GM19025 (cell line): ENCODE measurements around the gene RHBG.
"Not testable (repeated sequence)": the region's sequence is repeated elsewhere in the genome, so short reads cannot be mapped to it uniquely, and the experiment has no call there.

ENCODE experiments used
- ATAC-seq: cut with Tn5 transposase; IDR thresholded peaks from one replicate; pipeline ENCODE4 v1.9.1; 2021; ENCODE audit warnings: mild to moderate bottlenecking, low read depth, moderate library complexity; ENCODE audit not compliant: unreplicated experiment

Gene RHBG

DNA sequence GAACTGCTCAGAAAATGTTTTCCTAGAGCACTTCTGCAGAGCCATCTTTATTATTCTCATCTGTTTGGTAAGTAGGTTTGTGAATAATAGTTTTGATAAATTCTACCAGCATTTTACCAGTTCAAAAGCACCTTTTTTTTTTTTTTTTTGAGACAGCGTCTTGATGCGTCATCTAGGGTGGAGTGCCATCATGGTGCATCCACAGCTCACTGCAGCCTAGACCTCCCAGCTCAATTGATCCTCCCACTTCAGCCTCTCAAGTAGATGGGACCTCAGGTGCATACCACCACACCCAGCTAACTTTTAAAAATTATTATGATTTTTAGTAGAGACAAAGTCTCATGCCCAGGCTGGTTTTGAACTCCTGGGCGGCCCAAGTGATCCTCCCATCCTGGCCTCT lies 9.8 kb upstream of the RHBG start:
- ATAC-seq = no peak

DNA sequence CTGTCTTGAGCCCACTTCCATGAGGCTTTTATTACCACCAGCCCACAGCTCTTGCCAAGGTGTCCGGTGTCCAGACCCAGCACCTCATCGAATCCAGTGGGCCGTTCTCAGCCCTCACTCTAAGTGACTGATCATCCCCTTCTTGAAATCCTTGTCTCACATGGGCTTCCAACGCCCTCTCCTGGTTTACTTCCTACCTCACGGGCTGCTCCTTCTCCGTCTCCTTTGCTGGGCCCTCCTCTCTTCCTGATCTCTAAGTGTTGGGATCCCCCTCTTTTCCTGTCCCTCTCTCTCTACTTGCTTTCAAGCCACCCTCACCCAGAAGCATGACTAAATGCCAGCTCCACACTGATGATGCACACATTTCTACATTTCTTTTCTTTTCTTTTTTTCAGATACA lies 9.0 kb upstream of the RHBG start:
- no peak for ATAC-seq

DNA sequence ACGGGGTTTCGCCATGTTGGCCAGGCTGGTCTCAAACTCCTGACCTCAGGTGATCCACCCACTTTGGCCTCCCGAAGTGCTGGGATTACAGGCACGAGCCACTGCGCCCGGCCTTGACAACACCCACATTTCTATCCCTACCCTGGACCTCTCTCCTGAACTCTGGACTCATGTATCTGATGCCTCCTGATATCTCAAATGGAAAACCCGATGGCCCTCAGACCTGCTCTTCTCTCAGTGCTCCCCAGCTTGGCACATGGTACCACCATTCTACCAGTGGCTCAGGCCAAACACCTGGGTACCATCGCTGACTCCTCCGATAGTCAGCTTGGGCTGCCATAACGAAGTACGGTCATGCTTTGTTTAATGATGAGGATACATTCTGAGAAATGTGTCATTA lies 8.5 kb upstream of the RHBG start:
- ATAC-seq = no peak

DNA sequence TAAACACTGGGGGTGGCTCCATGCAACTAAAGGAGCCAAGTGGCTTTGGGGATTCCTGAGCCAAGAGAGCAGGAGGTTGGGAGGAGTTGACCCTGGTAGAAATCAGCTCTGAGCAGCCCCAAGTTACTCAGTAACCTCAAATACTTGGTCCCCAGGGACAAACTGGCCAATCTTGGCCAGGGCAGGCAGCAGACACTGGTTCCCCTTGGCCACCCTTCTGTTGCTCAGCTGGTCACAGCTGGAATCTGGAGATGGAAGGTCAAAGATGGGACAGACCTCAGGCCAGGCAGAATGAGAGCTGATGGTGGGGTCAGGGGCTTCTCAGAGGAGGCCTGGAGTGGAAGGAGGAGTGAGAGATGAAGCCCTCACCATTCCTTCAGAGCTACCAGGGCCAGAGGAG lies 3.3 kb upstream of the RHBG start:
- ATAC-seq = no peak

DNA sequence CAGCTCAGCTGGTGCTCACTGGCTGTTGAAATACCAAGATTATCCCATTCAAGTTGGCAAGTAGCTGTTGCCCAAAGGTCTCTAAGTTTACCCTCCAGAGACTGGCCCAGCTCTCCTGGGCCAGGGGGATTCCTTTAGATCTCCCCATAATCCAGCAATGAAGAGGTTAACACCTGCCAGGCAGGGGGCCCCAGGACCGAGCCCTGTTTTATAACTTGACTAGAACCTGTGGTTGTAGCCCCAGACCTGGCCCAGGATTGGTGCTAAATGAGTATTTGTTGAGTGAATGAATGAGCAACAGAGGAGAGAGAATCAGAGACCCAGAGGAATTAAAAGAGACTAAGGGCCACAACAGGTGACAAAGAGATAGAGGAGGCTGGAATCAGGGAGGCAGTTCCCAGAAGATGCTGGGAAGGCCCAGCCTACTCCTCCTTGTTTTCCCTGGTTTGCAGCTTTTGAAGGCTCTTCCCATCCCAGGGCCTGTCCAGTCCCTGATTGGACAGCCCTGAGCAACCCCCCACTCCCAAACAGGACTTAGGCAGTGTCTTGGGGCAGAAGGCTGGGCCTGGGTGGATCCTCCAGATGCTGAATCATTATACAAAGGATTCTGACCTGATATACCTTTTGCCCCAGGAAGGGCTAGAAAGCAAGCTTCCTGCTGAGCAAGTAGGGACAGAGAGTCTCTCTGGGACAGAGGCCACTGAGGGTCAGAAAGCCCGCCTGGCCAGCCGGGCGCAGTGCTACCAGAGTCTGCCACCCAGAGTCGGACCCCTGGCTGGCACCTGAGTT lies 2.4 kb upstream of the RHBG start:
- no peak for ATAC-seq

DNA sequence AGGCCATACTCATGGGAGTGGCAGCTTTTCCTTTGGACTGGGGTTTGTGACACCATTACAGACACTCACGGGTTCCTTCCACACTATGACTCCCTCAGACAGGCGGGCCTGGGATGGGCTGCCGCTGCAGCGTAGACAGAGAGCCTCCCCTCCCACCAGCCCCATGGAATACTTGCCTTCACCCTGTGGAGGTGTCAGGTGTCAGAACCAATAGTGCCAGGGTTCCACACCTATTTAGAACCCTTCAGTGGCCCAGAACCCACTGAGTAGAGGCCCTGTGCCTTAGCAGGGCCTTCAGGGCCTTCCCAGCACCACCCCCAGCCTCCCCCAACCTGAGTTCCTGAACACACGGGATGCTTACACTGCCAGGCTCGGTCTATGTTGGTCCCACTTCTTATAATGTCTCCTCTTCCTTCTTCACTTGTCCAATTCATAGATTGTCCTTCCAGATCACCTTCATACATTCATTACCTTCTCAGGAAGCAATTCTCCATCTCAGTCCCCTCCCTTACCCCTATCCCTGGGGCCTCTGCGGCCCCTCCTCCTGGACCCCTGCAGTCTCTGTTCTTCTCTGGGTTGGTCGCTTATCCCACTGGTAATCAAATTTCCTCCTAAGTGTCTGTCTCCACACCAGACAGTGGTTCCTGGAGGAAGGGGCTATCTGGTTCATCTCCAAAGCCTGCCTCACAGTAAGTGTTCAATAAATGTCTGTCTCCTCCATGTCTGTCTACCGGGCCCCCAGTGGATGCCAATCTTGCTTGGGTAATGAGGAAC lies 1.4 kb upstream of the RHBG start:
- ATAC-seq = no peak

DNA sequence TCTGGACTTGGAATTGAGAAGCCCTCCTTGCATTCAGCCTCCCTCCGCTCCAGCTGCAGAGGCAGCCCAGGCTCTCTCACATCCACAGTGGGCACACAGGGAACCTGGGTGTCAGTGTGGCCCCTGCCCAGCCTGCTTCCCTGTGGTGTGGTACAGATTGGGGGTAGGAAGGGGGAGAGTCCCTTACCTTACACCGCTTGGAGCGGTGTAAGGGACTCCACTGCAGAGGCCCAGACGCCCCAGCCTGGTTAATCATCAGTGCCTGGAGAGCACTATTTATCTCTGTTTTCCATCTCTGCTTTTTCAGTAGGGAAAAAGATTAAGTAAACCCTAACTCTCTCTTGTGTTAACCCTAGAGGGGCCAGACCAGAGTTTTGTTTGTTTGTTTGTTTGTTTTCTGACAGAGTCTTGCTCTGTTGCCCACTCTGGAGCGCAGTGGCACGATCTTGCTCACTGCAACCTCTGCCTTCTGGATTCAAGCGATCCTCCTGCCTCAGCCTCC lies 803 bp upstream of the RHBG start:
- no peak for ATAC-seq

DNA sequence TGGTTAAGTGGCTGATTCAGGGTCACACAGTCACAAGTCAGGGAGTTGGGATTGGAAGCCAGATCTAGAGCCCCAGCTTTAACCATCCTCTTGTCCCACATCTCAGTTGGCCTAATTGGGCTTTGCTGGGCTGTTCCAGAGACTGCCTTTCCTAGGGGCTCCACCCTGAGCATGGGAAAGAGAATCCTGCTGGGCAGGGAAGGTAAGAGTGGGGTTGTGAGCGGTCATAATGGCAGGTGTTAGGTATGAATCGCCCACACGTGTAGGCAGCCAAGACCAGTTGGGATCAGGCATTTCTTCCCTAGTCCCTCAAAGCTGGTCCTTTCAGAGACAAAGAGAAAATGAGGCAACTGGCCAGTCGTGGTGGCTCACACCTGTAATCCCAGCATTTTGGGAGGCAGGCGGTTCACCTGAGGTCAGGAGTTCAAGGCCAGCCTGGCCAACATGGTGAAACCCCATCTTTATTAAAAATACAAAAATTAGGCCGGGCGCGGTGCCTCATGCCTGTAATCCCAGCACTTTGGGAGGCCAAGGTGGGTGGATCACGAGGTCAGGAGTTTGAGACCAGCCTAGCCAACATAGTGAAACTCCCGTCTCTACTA lies 775 bp downstream of the RHBG start:
- ATAC-seq = not testable (repeated sequence)

DNA sequence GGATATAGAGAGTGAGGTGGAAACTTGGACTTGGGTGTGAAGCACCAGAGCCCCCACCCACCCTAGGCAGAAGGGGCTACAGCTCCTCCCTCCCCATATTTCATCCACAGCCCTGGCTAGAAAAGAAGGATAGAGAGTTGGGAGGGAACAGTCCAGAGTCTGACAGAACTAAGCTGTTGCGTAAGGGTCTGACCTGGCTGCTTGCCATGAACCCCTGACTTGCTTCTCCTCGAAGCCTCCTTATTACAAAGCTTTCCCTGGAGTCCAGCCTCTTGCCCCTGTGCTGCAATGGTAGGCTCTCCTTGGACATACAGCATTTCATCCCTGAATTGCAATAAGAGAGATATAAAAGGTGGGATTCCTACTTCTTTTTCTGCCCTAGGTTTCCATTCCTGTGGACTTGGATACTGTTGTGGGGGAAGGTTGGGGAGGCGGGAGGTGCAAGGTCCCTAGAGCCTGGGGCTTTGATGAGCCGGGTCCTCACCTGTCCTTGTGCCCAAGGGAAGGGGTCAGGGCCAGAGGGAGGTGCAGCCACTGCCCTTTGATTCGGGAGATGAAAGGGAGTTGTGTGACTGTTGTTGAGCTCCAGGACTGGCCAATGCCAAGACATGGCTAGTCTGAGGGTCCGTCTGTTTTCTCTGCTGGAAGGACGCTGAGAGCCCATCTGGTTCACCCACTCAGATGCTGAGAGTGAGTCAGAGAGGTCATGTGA lies 2.7 kb downstream of the RHBG start:
- ATAC-seq = no peak

DNA sequence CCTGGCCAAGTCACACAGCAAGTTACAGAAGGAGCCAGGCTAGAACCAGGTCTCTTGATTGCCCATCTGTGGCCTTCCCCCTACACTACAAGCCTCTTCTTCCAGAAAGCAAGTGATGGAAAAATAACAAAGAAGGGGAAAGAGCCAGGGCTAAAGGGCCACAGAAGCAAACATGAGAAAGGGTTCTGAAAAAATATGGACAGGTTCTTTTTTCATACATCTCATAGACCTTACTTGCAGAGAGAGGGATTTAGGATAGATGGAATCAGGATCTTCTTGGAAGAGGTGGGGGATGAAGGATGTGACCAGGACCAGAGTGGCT lies 3.2 kb downstream of the RHBG start:
- ATAC-seq = no peak

DNA sequence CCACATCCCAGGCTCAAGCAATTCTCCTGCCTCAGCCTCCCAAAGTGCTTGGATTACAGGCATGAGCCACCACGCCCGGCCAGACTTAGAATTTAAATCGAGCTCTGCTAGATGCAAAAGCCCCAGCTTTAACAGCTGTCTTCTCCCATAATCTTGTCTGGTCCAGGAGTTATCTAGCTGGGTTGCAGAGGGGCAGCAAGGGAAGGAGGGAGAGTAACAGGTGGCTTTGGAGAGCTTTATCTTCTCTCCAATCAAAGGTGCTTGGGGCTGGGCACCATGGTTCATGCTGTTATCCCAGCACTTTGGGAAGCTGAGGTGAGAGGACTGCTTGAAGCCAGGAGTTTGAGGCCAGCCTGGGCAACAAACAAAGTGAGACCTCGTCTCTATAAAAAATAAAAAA lies 3.9 kb downstream of the RHBG start:
- no peak for ATAC-seq

DNA sequence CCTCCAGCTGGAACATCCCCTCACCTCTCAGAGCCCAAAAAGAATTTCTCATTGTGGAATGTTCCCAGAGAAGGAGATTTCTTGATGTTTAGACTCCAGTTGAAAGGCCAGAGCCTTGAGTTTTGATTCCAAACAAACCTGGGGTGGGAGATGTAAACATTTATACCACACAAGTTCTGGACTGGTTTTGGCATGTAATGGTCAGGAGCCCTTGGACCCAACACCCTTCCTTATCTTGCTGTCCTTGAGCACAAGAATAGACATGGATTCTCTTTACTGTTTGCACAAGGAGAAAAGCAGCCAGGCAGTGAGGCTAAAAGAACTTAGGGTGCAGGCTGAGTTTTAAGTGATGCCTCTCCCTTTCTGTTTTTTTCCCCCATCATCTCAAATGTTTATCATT lies 4.5 kb downstream of the RHBG start:
- no peak for ATAC-seq

DNA sequence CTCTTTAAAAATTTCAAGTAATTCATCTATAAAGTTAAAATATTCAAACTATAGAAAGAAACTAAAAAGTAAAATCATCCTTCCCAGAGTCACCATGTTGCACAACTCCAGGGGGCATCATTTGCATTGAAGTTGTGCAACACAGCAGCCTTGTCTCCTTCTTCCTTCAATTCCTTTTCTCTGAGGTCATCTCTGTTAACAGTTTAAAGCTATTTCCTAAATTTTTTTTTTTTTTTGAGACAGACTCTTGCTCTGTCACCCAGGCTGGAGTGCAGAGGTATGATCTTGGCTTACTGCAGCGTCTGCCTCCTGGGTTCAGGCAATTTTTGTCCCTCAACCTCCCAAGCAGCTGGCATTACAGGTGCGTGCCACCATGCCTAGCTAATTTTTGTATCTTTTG lies 7.1 kb downstream of the RHBG start:
- ATAC-seq = no peak

DNA sequence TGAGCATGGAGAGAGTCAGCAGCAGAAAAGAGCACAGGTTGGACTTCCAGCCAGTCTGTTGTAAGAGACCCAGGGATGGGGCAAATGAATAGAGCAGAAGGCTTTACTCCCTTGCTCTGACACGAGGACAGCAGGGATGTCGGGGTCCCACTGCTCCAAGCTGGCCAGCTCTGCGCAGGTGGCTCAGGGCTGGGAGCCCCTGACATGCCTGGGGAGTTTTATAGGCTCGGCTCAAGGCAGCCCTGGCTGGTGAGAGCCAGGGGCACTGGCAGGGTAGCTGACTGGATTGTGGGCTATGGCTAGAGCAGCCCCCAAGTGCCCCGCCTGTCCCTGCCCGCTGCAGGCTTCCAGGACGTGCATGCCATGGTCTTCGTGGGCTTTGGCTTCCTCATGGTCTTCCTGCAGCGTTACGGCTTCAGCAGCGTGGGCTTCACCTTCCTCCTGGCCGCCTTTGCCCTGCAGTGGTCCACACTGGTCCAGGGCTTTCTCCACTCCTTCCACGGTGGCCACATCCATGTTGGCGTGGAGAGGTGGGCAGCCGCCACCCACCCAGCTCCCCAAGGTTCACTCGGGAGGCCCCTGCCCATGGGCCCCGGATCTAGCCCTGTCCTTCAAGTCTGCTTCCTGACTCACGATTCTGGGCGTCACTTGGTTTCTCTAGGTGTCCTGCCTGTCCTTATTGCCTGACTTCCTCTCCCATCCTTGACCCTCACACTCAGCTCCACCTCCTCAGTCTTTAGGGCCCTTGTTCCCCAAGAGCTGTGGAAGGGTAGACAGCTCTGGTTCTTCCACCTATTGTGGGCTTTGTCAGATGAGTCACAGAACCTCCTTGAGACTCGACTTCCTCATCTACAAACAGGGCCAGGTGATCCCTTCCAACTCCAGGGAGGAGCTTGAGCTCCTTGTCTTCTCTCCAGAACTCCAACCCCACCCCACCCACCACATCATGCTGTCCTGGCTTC lies 8.2 kb downstream of the RHBG start:
- no peak for ATAC-seq

DNA sequence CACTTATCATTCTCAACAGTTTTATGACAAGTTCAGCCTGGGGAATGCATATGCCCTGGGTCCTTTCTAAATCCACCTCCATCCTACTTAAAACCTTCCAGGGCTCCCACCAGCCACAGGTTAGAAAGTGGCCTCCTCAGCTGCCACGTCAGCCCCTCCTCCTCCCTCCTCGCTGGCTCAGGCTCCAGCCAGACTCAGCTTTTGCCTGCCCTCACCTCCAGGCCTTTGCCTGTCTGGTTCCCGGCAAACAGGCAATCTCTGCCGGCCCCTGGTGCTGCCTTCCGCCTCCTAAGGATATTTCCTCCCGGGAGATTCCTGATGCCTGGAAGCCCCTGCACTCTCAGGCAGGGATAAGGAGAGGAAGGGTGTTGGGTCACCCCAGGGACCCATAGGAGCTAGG lies 9.5 kb downstream of the RHBG start:
- ATAC-seq = no peak

DNA sequence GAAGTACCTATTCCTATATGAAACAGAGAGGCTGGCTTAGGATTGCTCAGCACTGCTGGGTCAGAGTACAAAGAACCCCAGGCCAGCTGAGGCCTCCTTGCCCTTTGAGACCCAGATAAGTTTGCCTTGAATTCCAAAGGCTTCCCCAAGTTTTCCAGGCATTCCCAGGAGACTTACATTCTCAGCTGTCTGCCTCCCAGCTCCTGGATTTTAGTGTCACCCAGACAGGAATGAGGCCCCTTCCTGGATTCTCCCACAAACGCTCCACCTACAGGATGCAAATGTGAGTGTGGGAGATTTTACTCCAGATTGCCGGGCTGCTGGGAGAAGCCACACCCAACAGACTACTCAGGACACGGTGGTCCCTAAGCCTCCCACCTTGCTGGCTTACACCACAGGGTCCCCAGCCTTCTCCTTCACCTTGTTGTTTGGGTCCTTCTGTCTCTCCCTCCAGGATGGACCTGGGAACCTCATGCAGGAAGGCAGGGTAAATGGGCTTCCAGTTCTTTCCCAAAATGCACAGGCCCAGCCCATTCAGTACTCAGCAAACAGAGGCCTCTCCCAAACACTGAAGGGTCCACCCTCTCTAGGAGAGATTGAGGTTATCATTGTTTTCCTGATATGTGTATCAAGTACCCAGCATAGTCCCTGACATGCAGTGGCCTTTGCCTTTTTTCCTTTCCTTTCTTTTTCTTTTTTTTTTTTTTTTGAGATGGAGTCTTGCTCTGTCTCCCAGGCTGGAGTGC lies 10.6 kb downstream of the RHBG start:
- ATAC-seq = no peak

DNA sequence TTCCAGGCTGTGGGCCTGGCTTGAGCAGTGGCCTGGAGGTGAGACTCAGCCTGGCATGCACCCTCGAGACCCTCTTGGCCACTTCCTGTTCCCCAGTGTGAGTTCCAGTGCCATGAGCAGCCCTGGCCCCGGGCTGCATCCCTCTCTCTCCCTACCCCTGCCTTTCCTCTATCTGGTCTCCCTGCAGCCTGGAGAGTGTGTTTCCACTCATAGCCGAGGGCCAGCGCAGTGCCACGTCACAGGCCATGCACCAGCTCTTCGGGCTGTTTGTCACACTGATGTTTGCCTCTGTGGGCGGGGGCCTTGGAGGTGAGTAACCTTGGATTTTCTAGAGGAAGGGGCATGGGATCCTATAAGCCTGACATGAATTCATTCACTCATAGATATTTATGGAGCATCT lies 13.6 kb downstream of the RHBG start:
- no peak for ATAC-seq

DNA sequence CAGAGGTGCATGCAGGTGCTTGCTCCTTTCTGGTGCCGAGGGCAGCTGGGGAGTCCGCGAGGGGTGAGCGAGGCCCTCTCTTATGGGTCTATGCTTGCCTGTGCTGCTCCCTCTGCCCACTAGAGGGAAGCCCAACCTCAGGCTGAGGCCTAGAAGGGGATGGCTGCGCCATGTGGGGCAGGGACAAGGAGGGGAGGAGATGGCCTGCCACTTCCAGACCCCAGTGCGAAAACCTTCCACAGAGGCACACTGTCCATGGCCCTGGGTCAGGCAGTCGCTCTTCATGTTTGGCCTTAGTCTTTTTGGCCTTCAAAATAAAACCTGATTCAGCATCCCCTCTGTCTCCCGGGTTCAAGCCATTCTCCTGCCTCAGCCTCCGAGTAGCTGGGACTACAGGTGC lies 14.0 kb downstream of the RHBG start:
- peak; percentile 67 for ATAC-seq

DNA sequence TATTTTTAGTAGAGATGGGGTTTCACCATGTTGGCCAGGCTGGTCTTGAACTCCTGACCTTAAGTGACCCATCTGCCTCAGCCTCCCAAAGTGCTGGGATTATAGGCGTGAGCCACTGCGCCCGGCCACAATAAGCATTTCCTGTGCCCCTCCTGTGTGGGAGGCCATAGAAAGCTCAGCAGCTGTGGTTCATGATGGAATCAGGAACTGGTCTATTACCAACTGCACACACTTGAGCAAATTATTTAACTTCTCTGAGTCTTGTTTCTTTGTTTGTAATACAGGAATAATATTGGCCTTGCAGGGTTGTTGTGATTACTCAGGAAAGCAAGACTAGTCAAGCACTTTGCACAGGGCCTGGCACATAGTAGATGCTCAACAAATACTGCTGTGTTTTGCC lies 15.0 kb downstream of the RHBG start:
- ATAC-seq = no peak
